ENCODE measurements around the gene CDK10.
"Not testable (repeated sequence)": the region's sequence is repeated elsewhere in the genome, so short reads cannot be mapped to it uniquely, and the experiment has no call there.

Gene CDK10

GRCh38 chr16:89667000-89667399 is 19.5 kb upstream of the CDK10 start:
- not testable (repeated sequence) for H3K4me3 ChIP-seq (ENCODE audit: low read depth, low read length)

- no peak overlapping the region for H3K4me3 ChIP-seq (ENCODE audit: low read depth, low read length)
These were observed 18.9 kb upstream of the CDK10 start for GRCh38 chr16:89667633-89668032.

GRCh38 chr16:89668790-89669158 is 17.7 kb upstream of the CDK10 start:
- no peak overlapping the region for H3K4me3 ChIP-seq (ENCODE audit: low read depth, low read length)

GRCh38 chr16:89669755-89670154 is 16.7 kb upstream of the CDK10 start:
- no peak overlapping the region for H3K4me3 ChIP-seq (ENCODE audit: low read depth, low read length)

- H3K4me3 ChIP-seq (ENCODE audit: low read depth, low read length) = no peak overlapping the region
These were observed 15.7 kb upstream of the CDK10 start for GRCh38 chr16:89670496-89671431.

- H3K4me3 ChIP-seq (ENCODE audit: low read depth, low read length) = not testable (repeated sequence)
These were observed 14.9 kb upstream of the CDK10 start for GRCh38 chr16:89671565-89671964.

- no peak overlapping the region for H3K4me3 ChIP-seq (ENCODE audit: low read depth, low read length)
These were observed 14.1 kb upstream of the CDK10 start for GRCh38 chr16:89672177-89672941.

- no peak overlapping the region for H3K4me3 ChIP-seq (ENCODE audit: low read depth, low read length)
These were observed 8.2 kb upstream of the CDK10 start for GRCh38 chr16:89678258-89678657.

GRCh38 chr16:89685916-89686315 is 573 bp upstream of the CDK10 start:
- H3K4me3 ChIP-seq (ENCODE audit: low read depth, low read length) = no peak overlapping the region

GRCh38 chr16:89687092-89687940 is 827 bp downstream of the CDK10 start:
- H3K4me3 ChIP-seq (ENCODE audit: low read depth, low read length) = peak overlapping the region; percentile 82

GRCh38 chr16:89688395-89688794 is 1.9 kb downstream of the CDK10 start:
- H3K4me3 ChIP-seq (ENCODE audit: low read depth, low read length) = no peak overlapping the region

- no peak overlapping the region for H3K4me3 ChIP-seq (ENCODE audit: low read depth, low read length)
These were observed 2.7 kb downstream of the CDK10 start for GRCh38 chr16:89689142-89689541.

- not testable (repeated sequence) for H3K4me3 ChIP-seq (ENCODE audit: low read depth, low read length)
These were observed 3.1 kb downstream of the CDK10 start for GRCh38 chr16:89689621-89690020.

GRCh38 chr16:89690392-89690901 is 4.0 kb downstream of the CDK10 start:
- H3K4me3 ChIP-seq (ENCODE audit: low read depth, low read length) = no peak overlapping the region

GRCh38 chr16:89691231-89691985 is 4.9 kb downstream of the CDK10 start:
- H3K4me3 ChIP-seq (ENCODE audit: low read depth, low read length) = no peak overlapping the region

- H3K4me3 ChIP-seq (ENCODE audit: low read depth, low read length) = no peak overlapping the region
These were observed 5.6 kb downstream of the CDK10 start for GRCh38 chr16:89691986-89692569.

- H3K4me3 ChIP-seq (ENCODE audit: low read depth, low read length) = no peak overlapping the region
These were observed 6.8 kb downstream of the CDK10 start for GRCh38 chr16:89693289-89693731.

- no peak overlapping the region for H3K4me3 ChIP-seq (ENCODE audit: low read depth, low read length)
These were observed 7.7 kb downstream of the CDK10 start for GRCh38 chr16:89693931-89694783.

GRCh38 chr16:89694784-89695085 is 8.2 kb downstream of the CDK10 start:
- H3K4me3 ChIP-seq (ENCODE audit: low read depth, low read length) = not testable (repeated sequence)
